Astrocyte (in vitro differentiated cells and primary cell): ENCODE results near the gene C2orf68.
"Not testable (repeated sequence)": the region's sequence is repeated elsewhere in the genome, so short reads cannot be mapped to it uniquely, and the experiment has no call there.

Experiments
- CTCF ChIP-seq: IDR thresholded peaks from 2 replicates; pipeline ENCODE4 v1.5.1; 2011; ENCODE audit warnings: low read depth, mild to moderate bottlenecking, inconsistent platforms, low read length, moderate library complexity; ENCODE audit not compliant: insufficient read depth
- EZH2 ChIP-seq: IDR thresholded peaks from 2 replicates; pipeline ENCODE4 v1.6.1; 2012; ENCODE audit warnings: mild to moderate bottlenecking, low read length, inconsistent platforms; ENCODE audit not compliant: insufficient read depth

GRCh38 chr2:85617723-85618122, 5.9 kb upstream of the C2orf68 start:
- not testable (repeated sequence) for TF ChIP-seq CTCF, EZH2
